Measurements from ENCODE around the gene LHFPL2. TPM values are rescaled to one million over a fixed set of nuclear protein-coding genes. Genes with fewer than 3 reads are reported as not detected.

Gene LHFPL2
- total and polyA plus RNA-seq, 2 of the 4 experiments (the other 2 are of a cell fraction), result 6.5 to 11.3 TPM

- Histone ChIP-seq H4K91ac (ENCODE audit: insufficient read depth, low read depth, low read length) (peak overlapping the region; percentile 60), H3K9me1 (ENCODE audit: insufficient read depth, low read length) (peaks cover 22% of the 10 kb centered on the region), H2BK15ac (ENCODE audit: low read depth, low read length) (peak overlapping the region; percentile 62; the same call in 1 of the 3 replicates), H3K27ac (ENCODE audit: insufficient read depth, low read length) (peak overlapping the region; percentile 36; the same call in 1 of the 2 replicates), H3K9ac (ENCODE audit: low read depth, low read length) (peak overlapping the region; percentile 24), H3K79me1 (ENCODE audit: low read depth in 1 of 2, low read length in 2 of 2) (peaks cover 22 to 57% of the 10 kb centered on the region in 2 experiments), H4K8ac (ENCODE audit: low read depth in 2 of 2, low read length in 2 of 2) (peak overlapping the region; percentile 16 to 29; a peak in 3 of 4 replicates), H2AK9ac (replicated peaks; ENCODE audit: low read depth, low read length, poor library complexity) (no peak overlapping the region), H2AK5ac (ENCODE audit: low read depth, low read length) (peak overlapping the region; percentile 78), H2BK5ac (ENCODE audit: low read depth, low read length, poor library complexity, severe bottlenecking) (no peak overlapping the region), H3K4me2 (ENCODE audit: low read depth, low read length) (peak overlapping the region; percentile 57), H2BK20ac (ENCODE audit: low read depth, low read length) (peak overlapping the region; percentile 27; the same call in 1 of the 2 replicates), H3K18ac (ENCODE audit: low read depth, low read length) (peak overlapping the region; percentile 16; the same call in 1 of the 2 replicates), H3K14ac (replicated peaks; ENCODE audit: low read depth, low read length) (0 out of 2 replicates have a peak overlapping the region, but pooled peaks have one; percentile 19), H3K56ac (ENCODE audit: extremely low read depth, insufficient read depth, low read length) (0 out of 2 replicates have a peak overlapping the region, but pooled peaks have one; percentile 18), H2AFZ (replicated peaks; ENCODE audit: low read length, poor library complexity) (peak overlapping the region; percentile 83), H3K36me3 (ENCODE audit: control insufficient read depth, insufficient read depth, low read length) (peaks cover 6% of the 10 kb centered on the region; the same call in 1 of the 2 replicates), H3K4ac (ENCODE audit: low read depth, low read length) (peak overlapping the region; percentile 63), H4K5ac (ENCODE audit: low read depth, low read length) (peak overlapping the region; percentile 36; the same call in 1 of the 2 replicates), H3K27me3 (ENCODE audit: control insufficient read depth, insufficient read depth, low read length) (no peaks in the 10 kb centered on the region), H3K9me3 (ENCODE audit: control insufficient read depth, insufficient read depth, low read length) (no peaks in the 10 kb centered on the region), H4K20me1 (ENCODE audit: insufficient read depth, low read length) (peaks cover 27% of the 10 kb centered on the region; the same call in 1 of the 2 replicates), H3K23ac (ENCODE audit: low read depth, low read length) (peak overlapping the region; percentile 41), H2BK120ac (ENCODE audit: low read depth, low read length) (peak overlapping the region; percentile 41; the same call in 1 of the 2 replicates), H3K4me1 (ENCODE audit: control insufficient read depth, insufficient read depth, low read length) (peaks cover 46% of the 10 kb centered on the region), H3K4me3 (ENCODE audit: insufficient read depth, low read depth, low read length) (no peak overlapping the region; the same call in 1 of the 2 replicates)
- dilution Hi-C loops (cut with HindIII; ENCODE audit: low sequenced_read_pairs, unreplicated experiment), result no loop called here
- no TSS peak for BruUV-seq (replicated peaks)
- DNase-seq (no peak), ATAC-seq (ENCODE audit: low read depth) (no peak)
- WGBS, 2 experiments (ENCODE audit: extremely low coverage in 2 of 2, insufficient read length in 1 of 2), result 43% methylated on average over 3 of the region's 18 CpGs; no CpG with 5 or more reads in 1 of the 2 experiments
- intact Hi-C loops (cut with micrococcal nuclease), result loop anchor here (5.0 kb wide), 3 partner anchors 83 to 398 kb away; partner anchors contain the start of gene LHFPL2
- CTCF ChIA-PET, result interaction anchor here (1.1 kb wide), 1 partner anchor 42 kb away, joined by 5 read pairs; no protein-coding TSS in a partner anchor
- in situ Hi-C loops (cut with MboI; ENCODE audit: low sequenced_read_pairs), result loop anchor here (10.0 kb wide), 1 partner anchor 85 kb away; no protein-coding TSS in a partner anchor
- TF ChIP-seq RAD21 (IDR thresholded peaks at IDR 0.05; ENCODE audit: low read length) (no peak), NFE2L2 (IDR thresholded peaks at IDR 0.05; ENCODE audit: low read depth, low read length) (no peak), USF2 (IDR thresholded peaks at IDR 0.05; ENCODE audit: low read depth, low read length) (no peak), ELK1 (IDR thresholded peaks at IDR 0.05; ENCODE audit: borderline replicate concordance, low read depth, low read length) (no peak)
- POLR2A ChIA-PET (ENCODE audit: unreplicated experiment), result no interaction called here
These were observed 139.3 kb downstream of the LHFPL2 start for GRCh38 chr5:78509145-78509865.

Measured in IMR-90 (cell line).